K562 (cell line): ENCODE results near the gene BFSP1. TPM values are rescaled to one million over a fixed set of nuclear protein-coding genes. Genes with fewer than 3 reads are reported as not detected.

Source experiments
- FOXA3 ChIP-seq, 2 experiments: fragments of 450-650 bp in 1 of 2; sonication (generic) in 1 of 2; formaldehyde crosslinking; IDR thresholded peaks in 1 of 2; conservative IDR thresholded peaks in 1 of 2; 2 replicates each; pipeline versions ENCODE4 v1.4.0 to v1.8.0; 2020 to 2022; ENCODE audit warnings: mild to moderate bottlenecking in 2 of 2, missing genetic modification reagents in 1 of 2
- HINFP ChIP-seq: fragments of 450-650 bp; conservative IDR thresholded peaks from 2 replicates; pipeline ENCODE4 v1.6.1; 2016; ENCODE audit warnings: missing genetic modification characterization, low read depth, mild to moderate bottlenecking, control low read depth, missing compliant biosample characterization
- HMBOX1 ChIP-seq: sonication (generic); IDR thresholded peaks from 2 replicates; pipeline ENCODE4 v1.6.1; 2016
- IFI16 ChIP-seq: fragments of 250-450 bp; sonication (Bioruptor Pico); IDR thresholded peaks from 2 replicates; pipeline ENCODE4 v2.1.2; 2022; ENCODE audit warnings: mild to moderate bottlenecking, inconsistent platforms
- KLF13 ChIP-seq: fragments of 450-650 bp; IDR thresholded peaks from 2 replicates; pipeline ENCODE4 v1.6.1; 2016; ENCODE audit warnings: missing genetic modification characterization, low read depth, mild to moderate bottlenecking, missing compliant biosample characterization, moderate library complexity, borderline replicate concordance
- KLF6 ChIP-seq: fragments of 250-450 bp; sonication (Bioruptor Pico); IDR thresholded peaks from 2 replicates; pipeline ENCODE4 v1.4.0; 2020; ENCODE audit warnings: mild to moderate bottlenecking, moderate library complexity, borderline replicate concordance
- MECOM ChIP-seq: fragments of 250-450 bp; sonication (Bioruptor Pico); IDR thresholded peaks from 2 replicates; pipeline ENCODE4 v1.8.0; 2022; ENCODE audit warnings: inconsistent platforms
- MEF2D ChIP-seq: conservative IDR thresholded peaks from 2 replicates; pipeline ENCODE4 v1.6.1; 2016; ENCODE audit warnings: low read depth, missing genetic modification characterization, missing compliant biosample characterization
- PHB ChIP-seq: fragments of 250-450 bp; sonication (Bioruptor Pico); IDR thresholded peaks from 2 replicates; pipeline ENCODE4 v1.5.0; 2021
- PTRF ChIP-seq: fragments of 450-650 bp; IDR thresholded peaks from 2 replicates; pipeline ENCODE4 v1.6.1; 2016; ENCODE audit warnings: mild to moderate bottlenecking, missing genetic modification characterization, missing compliant biosample characterization
- SIRT6 ChIP-seq: IDR thresholded peaks from one replicate; pipeline ENCODE4 v1.6.1; 2012; ENCODE audit warnings: low read depth, mild to moderate bottlenecking, control low read depth, inconsistent platforms, low read length, moderate library complexity
- SOX6 ChIP-seq: fragments of 450-650 bp; IDR thresholded peaks from 2 replicates; pipeline ENCODE4 v1.6.1; 2014; ENCODE audit warnings: mild to moderate bottlenecking
- SPI1 ChIP-seq: IDR thresholded peaks from 2 replicates; pipeline ENCODE4 v1.6.1; 2011; ENCODE audit warnings: low read depth, low read length, control low read depth, borderline replicate concordance
- SREBF1 ChIP-seq: fragments of 150-350 bp; IDR thresholded peaks from 2 replicates; pipeline ENCODE4 v1.6.1; 2014; ENCODE audit warnings: antibody characterized with exemption, low read depth, low read length, borderline replicate concordance
- TFAM ChIP-seq: fragments of 250-450 bp; sonication (Bioruptor Pico); conservative IDR thresholded peaks from 2 replicates; pipeline ENCODE4 v1.5.0; 2021; ENCODE audit warnings: mild to moderate bottlenecking, moderate library complexity
- THRA ChIP-seq: fragments of 450-650 bp; IDR thresholded peaks from 2 replicates; pipeline ENCODE4 v1.6.1; 2017; ENCODE audit warnings: mild to moderate bottlenecking, moderate library complexity
- TOE1 ChIP-seq, 2 experiments: fragments of 450-650 bp in 1 of 2; sonication (generic) in 1 of 2; formaldehyde crosslinking in 1 of 2; IDR thresholded peaks; 2 replicates each; pipeline versions ENCODE4 v1.7.1 to v1.8.0; 2016 to 2022; ENCODE audit warnings: borderline replicate concordance in 2 of 2, mild to moderate bottlenecking in 2 of 2, antibody characterized with exemption in 1 of 2, inconsistent platforms in 1 of 2, low read depth in 1 of 2, missing genetic modification reagents in 1 of 2, moderate library complexity in 1 of 2
- ZKSCAN1 ChIP-seq: fragments of 150-350 bp; IDR thresholded peaks from 2 replicates; pipeline ENCODE4 v1.6.1; 2016; ENCODE audit warnings: low read depth, low read length
- ZNF12 ChIP-seq: sonication (generic); formaldehyde crosslinking; IDR thresholded peaks from 2 replicates; pipeline ENCODE4 v1.4.0; 2020; ENCODE audit warnings: mild to moderate bottlenecking, missing genetic modification reagents
- ZNF274 ChIP-seq: IDR thresholded peaks from 2 replicates; pipeline ENCODE4 v1.6.1; 2011; ENCODE audit warnings: low read depth, mild to moderate bottlenecking, low read length, moderate library complexity, borderline replicate concordance
- ZNF57 ChIP-seq: fragments of 450-650 bp; formaldehyde crosslinking; IDR thresholded peaks from 2 replicates; pipeline ENCODE4 v1.4.0; 2020; ENCODE audit warnings: mild to moderate bottlenecking, moderate library complexity
- ZNF655 ChIP-seq: fragments of 250-450 bp; sonication (Bioruptor Pico); IDR thresholded peaks from 2 replicates; pipeline ENCODE4 v1.5.0; 2021
- polyA plus RNA-seq, 8 experiments: library from polyadenylated mRNA; depleted of rRNA in 4 of 8; stranded (reverse) in 5 of 8; unstranded in 3 of 8; fragments of >200 nt; fragmentation: Nextera tagmentation in 2 of 8; fragmentation: Illumina TruSeq in 1 of 8; extraction: Ambion mirVana in 2 of 8; extraction: Trizol in 1 of 8; gene quantifications; 2 replicates each; pipeline versions ENCODE4 v1.2.1 to v1.2.3, GENCODE V29; 2011 to 2014; ENCODE audit warnings: inconsistent platforms in 1 of 8, missing spikeins in 1 of 8
- total RNA-seq, 7 experiments: library from RNA; depleted of rRNA in 6 of 7; stranded (reverse); fragments of >200 nt in 6 of 7; fragmentation: Illumina TruSeq in 2 of 7; extraction: Trizol in 2 of 7; gene quantifications; 2 replicates each; pipeline versions ENCODE4 v1.2.1 to v1.2.3, GENCODE V29; 2011 to 2021; ENCODE audit warnings: low replicate concordance in 1 of 7

BFSP1 gene
- total and polyA plus RNA-seq, 9 of the 15 experiments (the other 6 are each of a cell fraction or from before 2014, with no cell fraction given) = 0.09 to 0.86 (median 0.40) TPM

GRCh38 chr20:17507032-17507431, 24.1 kb downstream of the BFSP1 start (continued):
- TF ChIP-seq THRA (no peak), PTRF (tag) (no peak), SPI1 (no peak), TOE1 (IDR thresholded peaks at IDR 0.05; ENCODE audit: borderline replicate concordance) (no peak), TOE1 (CRISPR knock-in tag; IDR thresholded peaks at IDR 0.05; ENCODE audit: borderline replicate concordance, low read depth) (no peak), ZKSCAN1 (no peak), SIRT6 (no peak), HMBOX1 (no peak), MECOM (CRISPR knock-in tag) (no peak), ZNF655 (CRISPR knock-in tag) (no peak), ZNF274 (no peak), IFI16 (CRISPR knock-in tag) (no peak), SOX6 (peak; percentile 34; the same call in 1 of the 2 replicates), ZNF57 (CRISPR knock-in tag) (no peak), FOXA3 (CRISPR knock-in tag; conservative IDR thresholded peaks at IDR 0.05 in 1 of 2, IDR thresholded peaks at IDR 0.05 in 1 of 2) (no peak), MEF2D (tag) (no peak), SREBF1 (no peak), PHB (CRISPR knock-in tag) (no peak), KLF6 (CRISPR knock-in tag) (no peak), TFAM (no peak), KLF13 (tag) (no peak), HINFP (tag) (no peak), ZNF12 (CRISPR knock-in tag) (no peak)
